Midbrain (tissue), 1 donor: ENCODE measurements around the gene ZFP36L1.
"Not testable (repeated sequence)": the region's sequence is repeated elsewhere in the genome, so short reads cannot be mapped to it uniquely, and the experiment has no call there.

Experiments used
- DNase-seq: peaks from one replicate; lab custom pipeline; 2025; lab: John Stamatoyannopoulos, UW

Gene ZFP36L1

GRCh38 chr14:68784226-68784910 lies 8.5 kb downstream of the ZFP36L1 start:
- no peak for DNase-seq

- DNase-seq: no peak
These were observed 9.2 kb downstream of the ZFP36L1 start for GRCh38 chr14:68783408-68784225.

GRCh38 chr14:68782091-68782981 lies 10.5 kb downstream of the ZFP36L1 start:
- DNase-seq: no peak

- no peak for DNase-seq
These were observed 11.5 kb downstream of the ZFP36L1 start for GRCh38 chr14:68781161-68782021.

GRCh38 chr14:68780358-68781160 lies 12.3 kb downstream of the ZFP36L1 start:
- DNase-seq: peak; percentile 60

- DNase-seq: no peak
These were observed 13.0 kb downstream of the ZFP36L1 start for GRCh38 chr14:68779761-68780323.

- no peak for DNase-seq
These were observed 15.2 kb downstream of the ZFP36L1 start for GRCh38 chr14:68777644-68778043.

GRCh38 chr14:68775614-68776126 lies 17.2 kb downstream of the ZFP36L1 start:
- DNase-seq: no peak

- DNase-seq: no peak
These were observed 17.9 kb downstream of the ZFP36L1 start for GRCh38 chr14:68774771-68775613.

GRCh38 chr14:68772761-68773381 lies 20.0 kb downstream of the ZFP36L1 start:
- no peak for DNase-seq

GRCh38 chr14:68771631-68772030 lies 21.2 kb downstream of the ZFP36L1 start:
- DNase-seq: no peak

- DNase-seq: no peak
These were observed 22.1 kb downstream of the ZFP36L1 start for GRCh38 chr14:68770553-68771286.

GRCh38 chr14:68770051-68770450 lies 22.8 kb downstream of the ZFP36L1 start:
- DNase-seq: no peak

GRCh38 chr14:68768316-68768715 lies 24.6 kb downstream of the ZFP36L1 start:
- no peak for DNase-seq

- no peak for DNase-seq
These were observed 25.6 kb downstream of the ZFP36L1 start for GRCh38 chr14:68767248-68767645.

- DNase-seq: no peak
These were observed 26.3 kb downstream of the ZFP36L1 start for GRCh38 chr14:68766299-68767247.

GRCh38 chr14:68763843-68764242 lies 29.0 kb downstream of the ZFP36L1 start:
- DNase-seq: not testable (repeated sequence)
